COLO829 (cell line): ENCODE data around the gene CDH4.

ENCODE experiments used
- DNase-seq: peaks from one replicate; pipeline ENCODE4 v3.0.0; 2012; ENCODE audit warnings: low spot score

The CDH4 gene

DNA sequence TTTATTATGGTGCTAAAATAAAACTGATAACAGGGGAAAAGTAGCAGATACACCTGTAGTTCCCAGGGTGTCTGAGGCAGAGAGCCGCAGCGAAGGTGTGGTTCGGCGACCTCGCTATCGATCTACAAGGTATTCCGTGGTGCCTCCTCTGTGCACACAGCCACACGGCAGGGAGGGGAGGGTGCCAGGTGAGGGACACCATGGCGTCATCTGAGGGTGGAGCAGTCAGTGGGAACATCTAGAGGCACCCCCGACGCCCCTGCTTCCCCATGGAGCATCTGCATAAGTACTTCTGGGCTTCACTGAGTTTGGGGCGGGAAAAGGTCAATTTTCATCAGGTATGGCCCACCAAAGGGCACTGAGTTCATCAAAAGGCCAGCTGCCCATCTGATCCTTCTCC lies 570.3 kb downstream of the CDH4 start:
- DNase-seq, result no peak

DNA sequence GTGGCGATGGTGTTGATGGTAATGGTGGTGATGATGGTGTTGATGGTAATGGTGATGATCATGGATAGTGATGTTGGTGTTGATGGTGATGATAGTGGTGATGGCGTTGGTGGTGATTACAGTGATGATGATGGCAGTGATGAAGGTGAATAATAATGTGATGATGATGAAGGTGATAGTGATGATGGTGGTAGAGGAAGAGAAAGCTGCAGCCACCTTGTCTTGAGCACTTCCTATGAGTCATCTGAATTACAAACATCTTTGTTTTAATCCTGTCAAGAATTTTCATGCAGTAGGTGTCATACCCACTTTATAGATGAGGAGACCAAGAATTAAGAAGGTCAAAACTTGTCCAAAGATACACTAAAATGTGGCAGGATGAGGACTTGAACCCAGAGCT lies 571.2 kb downstream of the CDH4 start:
- DNase-seq, result no peak

DNA sequence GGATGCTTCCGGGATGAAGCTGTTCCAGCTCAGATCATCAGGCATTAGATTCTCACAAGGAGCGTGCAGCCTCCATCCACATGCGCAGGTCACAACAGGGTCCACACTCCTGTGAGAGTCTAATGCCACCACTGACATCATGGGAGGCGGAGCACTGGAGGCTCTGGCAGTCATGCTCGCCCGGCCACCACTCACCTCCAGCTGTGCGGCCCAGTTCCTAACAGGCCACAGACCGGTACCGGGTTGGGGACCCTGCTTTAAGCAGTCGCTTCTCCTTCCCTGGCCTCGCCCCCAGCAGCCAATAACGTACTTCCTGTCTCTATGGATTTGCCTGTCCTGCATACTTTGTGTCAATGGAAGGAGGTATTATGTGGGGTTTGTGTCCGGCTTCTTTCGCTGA lies 576.8 kb downstream of the CDH4 start:
- no peak for DNase-seq

- no peak for DNase-seq
Measured at GRCh38 chr20:61829526-61829925, 577.5 kb downstream of the CDH4 start.

DNA sequence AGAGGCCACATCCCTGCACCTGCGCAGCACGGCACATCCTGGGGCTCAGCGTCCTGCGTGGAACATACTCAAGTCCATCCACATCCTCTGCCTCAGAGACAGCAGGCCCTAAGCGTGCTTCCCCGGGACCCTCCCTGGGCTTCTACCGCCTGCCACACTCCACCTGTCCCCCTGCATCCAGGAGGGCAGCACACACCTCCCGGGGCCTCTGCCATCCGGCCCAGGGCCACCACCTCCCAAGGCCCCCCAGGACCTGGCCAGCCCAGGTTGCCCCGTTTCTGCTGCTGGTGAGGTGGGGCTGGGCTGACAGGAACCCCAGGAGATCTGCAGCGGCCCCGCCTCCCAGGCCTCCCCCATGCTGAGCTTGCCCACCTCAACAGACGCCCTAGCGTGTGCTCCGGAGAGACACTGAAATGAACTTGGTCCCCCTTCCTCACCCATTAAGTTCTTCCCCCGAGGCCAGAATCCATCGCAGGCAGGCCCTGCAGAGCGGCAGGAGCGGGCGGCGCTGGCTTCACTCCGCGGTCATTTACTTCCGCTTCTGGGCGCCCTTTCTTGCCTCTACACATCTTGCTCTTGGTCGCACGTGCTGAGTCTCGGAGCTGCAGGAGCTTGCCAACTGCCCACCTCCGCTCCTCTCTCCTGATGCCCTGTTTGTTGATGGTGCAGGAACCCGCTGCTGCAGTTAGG lies 578.3 kb downstream of the CDH4 start:
- no peak for DNase-seq

- no peak for DNase-seq
Measured at GRCh38 chr20:61830991-61831390, 578.9 kb downstream of the CDH4 start.

- no peak for DNase-seq
Measured at GRCh38 chr20:61832181-61832580, 580.1 kb downstream of the CDH4 start.

DNA sequence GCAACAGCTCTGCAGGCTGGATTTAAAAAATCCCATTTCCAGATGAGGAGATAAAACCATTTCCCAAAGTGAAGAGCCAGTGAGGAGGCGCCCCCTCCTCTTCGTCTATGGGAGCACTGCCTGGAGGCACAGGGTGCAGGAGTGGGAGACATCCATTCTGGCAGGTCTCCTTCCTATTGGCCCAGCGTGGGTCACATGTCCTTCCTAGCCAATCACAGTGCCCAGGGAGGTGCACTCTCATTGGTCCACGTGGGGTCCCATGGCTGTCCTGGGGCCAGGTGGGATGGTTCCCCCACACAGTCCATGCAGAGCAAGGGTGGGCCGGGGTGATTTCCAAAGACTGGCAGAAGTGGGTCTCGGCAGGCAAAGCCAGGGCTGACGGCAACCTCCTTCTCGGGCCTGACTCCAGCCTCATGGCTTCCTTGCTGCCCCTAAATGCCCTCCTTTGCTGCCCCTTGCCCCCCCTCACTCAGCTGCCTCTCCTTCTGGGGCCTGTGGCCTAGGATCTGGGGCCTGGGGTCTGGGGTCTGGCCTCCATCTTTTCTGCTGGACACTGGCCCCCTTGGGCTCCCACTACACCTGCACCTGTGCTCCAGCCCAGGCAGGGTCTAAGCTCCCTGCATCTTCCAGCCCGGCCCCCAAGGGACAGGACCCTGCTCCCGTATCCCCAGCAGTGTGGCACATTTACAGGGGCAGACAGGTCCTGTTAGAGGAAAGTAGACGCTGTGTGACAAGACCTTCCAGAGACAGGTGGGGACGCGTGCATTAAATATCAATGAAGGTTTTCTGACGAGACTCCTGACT lies 581.9 kb downstream of the CDH4 start:
- no peak for DNase-seq

DNA sequence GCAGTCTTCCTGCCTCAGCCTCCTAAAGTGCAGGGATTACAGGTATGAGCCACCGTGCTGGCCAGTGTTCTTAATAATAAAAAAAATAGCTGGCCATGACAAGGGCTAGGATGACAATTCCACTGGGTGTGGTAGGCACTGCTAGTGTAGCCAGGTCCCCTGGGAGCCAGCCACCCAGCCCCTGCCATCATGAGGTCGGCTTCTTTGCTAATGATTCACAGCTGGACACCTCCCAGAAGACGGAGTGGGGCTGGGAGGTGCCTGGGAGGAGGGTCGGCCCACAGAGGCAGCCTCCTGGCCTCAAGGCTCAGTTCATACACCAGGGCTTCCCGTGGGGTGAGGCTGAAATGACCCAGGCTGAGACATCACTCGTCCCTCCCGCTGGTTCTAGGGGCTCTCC lies 583.2 kb downstream of the CDH4 start:
- DNase-seq, result no peak

DNA sequence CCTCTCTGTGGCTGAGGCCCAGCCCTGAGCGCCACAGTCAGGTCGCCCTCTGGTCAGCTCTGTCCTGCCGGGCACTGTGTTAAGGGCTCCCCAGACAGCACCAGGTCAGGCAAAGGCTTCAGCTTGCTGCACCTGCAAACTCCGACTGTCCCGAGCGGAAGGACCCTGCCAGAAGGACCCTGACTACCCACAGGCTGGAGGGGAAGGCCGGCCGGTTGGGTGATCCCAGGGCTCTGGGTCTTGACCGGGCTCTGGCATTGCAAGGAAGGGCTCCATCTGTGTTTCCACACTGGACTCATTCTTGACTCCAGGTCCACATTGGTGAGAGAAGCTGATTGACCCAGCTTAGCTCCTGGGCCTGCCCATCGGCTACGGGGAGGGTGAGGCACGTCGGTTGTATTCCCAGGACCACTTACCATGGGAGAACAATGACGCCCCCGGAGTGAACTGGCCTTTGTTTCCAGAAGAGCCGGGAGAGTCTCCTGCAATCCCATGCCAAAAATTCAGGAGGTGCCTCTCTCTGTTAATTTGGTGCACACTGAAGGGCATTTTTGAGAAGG lies 583.8 kb downstream of the CDH4 start:
- DNase-seq, result no peak

DNA sequence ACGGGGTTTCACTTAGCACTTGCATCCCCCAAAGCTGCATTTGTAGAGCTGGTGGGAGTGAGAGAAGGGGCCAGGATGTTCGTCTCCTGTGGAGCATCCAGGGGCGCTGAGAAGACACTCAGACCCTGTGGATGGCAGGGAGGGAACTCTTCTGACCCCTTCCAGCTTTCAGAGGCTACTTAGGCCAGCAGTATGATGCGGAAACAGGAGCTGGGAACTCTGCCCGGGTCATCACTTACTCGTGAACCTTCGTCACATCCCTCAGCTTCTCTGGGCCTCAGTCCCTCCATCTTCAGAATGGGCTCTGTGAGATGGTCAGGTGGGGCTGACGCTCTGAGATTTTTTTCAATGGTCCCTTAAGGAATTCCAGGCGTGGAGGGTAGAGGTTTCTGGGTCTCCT lies 585.1 kb downstream of the CDH4 start:
- DNase-seq, result no peak

GRCh38 chr20:61839223-61839911 lies 587.3 kb downstream of the CDH4 start:
- no peak for DNase-seq

- no peak for DNase-seq
Measured at GRCh38 chr20:61839912-61840778, 588.1 kb downstream of the CDH4 start.

- no peak for DNase-seq
Measured at GRCh38 chr20:61840779-61841455, 588.9 kb downstream of the CDH4 start.

DNA sequence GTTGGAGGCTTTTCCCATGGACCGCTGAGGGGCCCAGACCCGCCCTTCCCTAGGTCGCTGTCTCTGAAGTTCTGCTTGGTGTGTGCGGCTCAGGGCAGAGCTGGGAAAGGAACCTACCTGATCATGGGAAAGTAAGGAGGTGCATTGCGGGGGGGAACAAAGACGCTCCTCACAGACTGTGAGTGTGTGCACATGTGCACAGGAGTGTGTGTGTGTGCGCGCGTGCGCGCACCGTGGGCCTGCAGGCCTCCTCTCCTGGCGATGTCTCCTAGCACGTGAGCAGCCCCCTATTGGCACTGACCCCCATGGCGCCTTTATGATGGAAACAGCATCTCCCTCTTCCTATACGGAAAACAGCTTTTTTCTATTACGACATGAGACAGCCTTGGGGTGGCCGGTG lies 589.5 kb downstream of the CDH4 start:
- no peak for DNase-seq

DNA sequence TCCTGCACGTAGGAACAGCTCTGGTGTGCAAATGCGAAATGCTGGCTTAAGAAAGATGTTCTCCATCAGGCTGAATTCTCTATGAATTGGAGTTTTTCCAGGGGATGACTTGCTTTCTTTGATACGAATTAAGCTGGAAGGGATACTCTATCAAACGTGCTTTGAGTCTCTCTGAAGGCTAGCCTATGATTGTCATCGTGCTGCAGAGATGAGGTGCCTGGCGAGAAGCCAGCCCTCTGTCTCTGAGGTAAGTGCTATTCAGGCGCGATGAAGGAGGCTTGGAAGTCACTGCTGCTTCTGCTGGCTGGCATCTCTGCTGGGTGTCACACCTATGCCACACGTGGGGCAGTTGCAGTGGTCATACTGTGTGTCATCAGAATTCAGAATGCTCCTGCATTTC lies 589.9 kb downstream of the CDH4 start:
- DNase-seq, result no peak

- DNase-seq, result no peak
Measured at GRCh38 chr20:61844621-61845020, 592.6 kb downstream of the CDH4 start.

- DNase-seq, result no peak
Measured at GRCh38 chr20:61845233-61845671, 593.2 kb downstream of the CDH4 start.

DNA sequence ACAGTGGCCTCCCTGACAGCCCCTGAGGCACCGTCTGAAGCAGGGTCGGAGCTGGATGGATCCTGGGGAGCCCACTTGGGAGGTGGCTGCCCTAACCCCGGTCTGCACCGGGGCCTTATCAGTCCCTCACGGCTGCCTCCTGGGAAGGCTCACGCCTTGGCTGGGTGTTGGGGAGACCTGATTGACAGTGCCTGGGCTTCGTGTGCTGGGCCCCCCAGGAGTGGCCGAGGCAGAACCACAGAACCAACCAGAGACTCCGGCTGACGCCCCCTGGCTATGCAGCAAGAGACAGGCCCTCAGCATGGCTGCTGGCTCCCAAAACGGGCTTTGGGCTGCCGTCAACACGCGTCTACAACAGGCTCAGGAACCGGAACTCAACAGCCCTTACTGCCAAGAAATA lies 594.0 kb downstream of the CDH4 start:
- no peak for DNase-seq

GRCh38 chr20:61846741-61847419 lies 594.8 kb downstream of the CDH4 start:
- DNase-seq, result no peak

DNA sequence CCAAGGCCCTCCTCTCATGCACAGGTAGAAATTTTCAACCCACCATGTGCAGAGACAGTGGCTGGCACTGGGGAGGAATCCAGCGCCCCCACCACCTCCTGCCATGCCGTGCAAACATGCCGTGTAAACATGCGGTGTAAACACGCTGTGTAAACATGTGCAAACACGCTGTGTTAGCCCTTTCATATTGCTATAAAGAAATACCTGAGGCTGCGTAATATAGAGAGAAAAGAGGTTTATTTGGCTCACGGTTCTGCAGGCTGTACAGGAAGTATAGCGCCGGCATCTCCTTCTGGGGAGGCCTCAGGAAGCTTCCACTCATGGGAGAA lies 595.3 kb downstream of the CDH4 start:
- DNase-seq, result no peak
